Erythroblast (primary cell): Measurements from ENCODE around the gene PHF21B.

Experiments used
- GATA1 ChIP-seq: IDR thresholded peaks from 2 replicates; pipeline ENCODE4 v1.6.1; 2011; ENCODE audit warnings: low read depth, mild to moderate bottlenecking, control low read depth, low read length, moderate library complexity
- POLR2A ChIP-seq: IDR thresholded peaks from 2 replicates; pipeline ENCODE4 v1.6.1; 2011; ENCODE audit warnings: mild to moderate bottlenecking, low read length

GRCh38 chr22:44942979-44943700, 66.7 kb downstream of the PHF21B start:
- TF ChIP-seq POLR2A (no peak), GATA1 (no peak)
